Muscle layer of duodenum (tissue), 2 donors: Measurements from ENCODE around the gene QKI.

Experiments used
- H3K27ac ChIP-seq: one replicate; pipeline ENCODE4 v1.7.0; 2013; ENCODE audit warnings: mild to moderate bottlenecking, low read length
- H3K27me3 ChIP-seq: one replicate; pipeline ENCODE4 v1.7.0; 2013; ENCODE audit warnings: low read depth, mild to moderate bottlenecking, control low read depth, low read length
- H3K36me3 ChIP-seq, 2 donors: one replicate each; pipeline ENCODE4 v1.7.0; 2013; ENCODE audit warnings: low read length in 2 of 2, control low read depth in 1 of 2, mild to moderate bottlenecking in 1 of 2; ENCODE audit not compliant: insufficient read depth in 2 of 2, control insufficient read depth in 1 of 2
- H3K4me1 ChIP-seq, 2 donors: one replicate each; pipeline ENCODE4 v1.7.0; 2013; ENCODE audit warnings: low read length in 2 of 2, mild to moderate bottlenecking in 2 of 2, control low read depth in 1 of 2, moderate library complexity in 1 of 2; ENCODE audit not compliant: insufficient read depth in 2 of 2, control insufficient read depth in 1 of 2
- H3K4me3 ChIP-seq, 2 donors: one replicate each; pipeline ENCODE4 v1.7.0; 2013; ENCODE audit warnings: low read length in 2 of 2, low read depth in 1 of 2, mild to moderate bottlenecking in 1 of 2
- H3K9me3 ChIP-seq, 2 donors: one replicate each; pipeline ENCODE4 v1.7.0; 2013; ENCODE audit warnings: low read length in 2 of 2, control low read depth in 1 of 2, mild to moderate bottlenecking in 1 of 2; ENCODE audit not compliant: control insufficient read depth in 1 of 2
- donor health status: healthy.

QKI gene

GRCh38 chr6:163626073-163626867 lies 211.8 kb downstream of the QKI start:
- Histone ChIP-seq H3K4me3 (no peak overlapping the region), H3K4me1 (no peaks in the 10 kb centered on the region), H3K36me3 (no peaks in the 10 kb centered on the region), H3K9me3 (peaks cover 0 to 16% of the 10 kb centered on the region in 2 donors), H3K27me3 (no peaks in the 10 kb centered on the region), H3K27ac (no peak overlapping the region)

GRCh38 chr6:163627274-163628062 lies 212.9 kb downstream of the QKI start:
- Histone ChIP-seq H3K27ac (no peak overlapping the region), H3K4me3 (no peak overlapping the region), H3K27me3 (no peaks in the 10 kb centered on the region)

More at GRCh38 chr6:163627274-163628062, 212.9 kb downstream of the QKI start:
- H3K36me3 ChIP-seq = no peaks in the 10 kb centered on the region
- peaks cover 0 to 16% of the 10 kb centered on the region in 2 donors for H3K9me3 ChIP-seq
- H3K4me1 ChIP-seq = no peaks in the 10 kb centered on the region
